DOHH2 (cell line): ENCODE results near the gene PAFAH2.

Experiments
- H3F3A ChIP-seq: fragments of 200-600 bp; sonication (generic), shearing (Covaris generic); 2 replicates; pipeline ENCODE4 v1.6.0; 2016; ENCODE audit warnings: antibody characterized with exemption, mild to moderate bottlenecking; ENCODE audit not compliant: control insufficient read depth, insufficient read depth
- H3K27ac ChIP-seq: fragments of 200-600 bp; sonication (generic); 2 replicates; pipeline ENCODE4 v1.5.1; 2014; ENCODE audit warnings: low read depth, mild to moderate bottlenecking, low read length, moderate library complexity
- H3K27me3 ChIP-seq: fragments of 200-600 bp; sonication (generic); 2 replicates; pipeline ENCODE4 v1.6.1; 2014; ENCODE audit warnings: mild to moderate bottlenecking, low read length, mixed read lengths; ENCODE audit not compliant: control insufficient read depth
- H3K36me3 ChIP-seq: fragments of 200-600 bp; sonication (generic); 2 replicates; pipeline ENCODE4 v1.6.1; 2014; ENCODE audit warnings: mild to moderate bottlenecking, low read length, moderate library complexity, mixed read lengths; ENCODE audit not compliant: control insufficient read depth
- H3K4me1 ChIP-seq: fragments of 200-600 bp; sonication (generic); 2 replicates; pipeline ENCODE4 v1.6.1; 2014; ENCODE audit warnings: mild to moderate bottlenecking, low read length, mixed read lengths; ENCODE audit not compliant: control insufficient read depth
- H3K4me2 ChIP-seq: fragments of 200-600 bp; sonication (generic); 2 replicates; pipeline ENCODE4 v1.6.0; 2014; ENCODE audit warnings: mild to moderate bottlenecking, low read length, moderate library complexity
- H3K4me3 ChIP-seq: fragments of 200-600 bp; sonication (generic); 2 replicates; pipeline ENCODE4 v1.5.1; 2014; ENCODE audit warnings: mild to moderate bottlenecking, low read length, mixed read lengths
- H3K79me2 ChIP-seq: fragments of 200-600 bp; sonication (generic); 2 replicates; pipeline ENCODE4 v1.6.1; 2014; ENCODE audit warnings: mild to moderate bottlenecking, low read length, mixed read lengths; ENCODE audit not compliant: control insufficient read depth
- H3K9me2 ChIP-seq: fragments of 200-600 bp; sonication (generic); replicated peaks from 2 replicates; pipeline ENCODE4 v1.6.1; 2014; ENCODE audit warnings: mild to moderate bottlenecking, low read length, mixed read lengths; ENCODE audit not compliant: control insufficient read depth
- H3K9me3 ChIP-seq: fragments of 200-600 bp; sonication (generic); 2 replicates; pipeline ENCODE4 v1.6.1; 2014; ENCODE audit warnings: antibody characterized with exemption, low read length, mixed read lengths; ENCODE audit not compliant: control insufficient read depth, insufficient read depth
- H4K20me1 ChIP-seq: fragments of 200-600 bp; sonication (generic); 2 replicates; pipeline ENCODE4 v1.6.0; 2014; ENCODE audit warnings: low read depth, mild to moderate bottlenecking, antibody characterized with exemption, low read length, moderate library complexity; ENCODE audit not compliant: control insufficient read depth, insufficient read depth
- CTCF ChIP-seq: fragments of 200-600 bp; sonication (generic); IDR thresholded peaks from one replicate; pipeline ENCODE4 v1.5.1; 2014; ENCODE audit warnings: antibody characterized with exemption, mild to moderate bottlenecking, low read depth, low read length; ENCODE audit not compliant: poor library complexity, severe bottlenecking
- EZH2phosphoT487 ChIP-seq: fragments of 200-600 bp; sonication (generic); IDR thresholded peaks from 2 replicates; pipeline ENCODE4 v1.6.1; 2017; ENCODE audit warnings: borderline replicate concordance, mild to moderate bottlenecking, antibody characterized with exemption, low read length, moderate library complexity, mixed read lengths

The PAFAH2 gene

GRCh38 chr1:25979210-25979609, 18.7 kb downstream of the PAFAH2 start:
- no peaks in the 10 kb centered on the region for H3K27me3 ChIP-seq
- H3K79me2 ChIP-seq: no peaks in the 10 kb centered on the region
- H3K36me3 ChIP-seq: peaks cover 16% of the 10 kb centered on the region
- H3K9me2 ChIP-seq: no peaks in the 10 kb centered on the region
- H4K20me1 ChIP-seq: no peaks in the 10 kb centered on the region
- no peaks in the 10 kb centered on the region for H3F3A ChIP-seq
- H3K27ac ChIP-seq: no peak overlapping the region
- no peak for TF ChIP-seq EZH2phosphoT487
- TF ChIP-seq CTCF: no peak
- no peaks in the 10 kb centered on the region for H3K9me3 ChIP-seq
- H3K4me1 ChIP-seq: peaks cover 2% of the 10 kb centered on the region; the same call in 1 of the 2 replicates
- H3K4me2 ChIP-seq: no peak overlapping the region
- H3K4me3 ChIP-seq: no peak overlapping the region

- no peaks in the 10 kb centered on the region for H3F3A ChIP-seq
- peaks cover 2% of the 10 kb centered on the region; the same call in 1 of the 2 replicates for H3K4me1 ChIP-seq
- no peaks in the 10 kb centered on the region for H3K27me3 ChIP-seq
- no peak overlapping the region for H3K4me2 ChIP-seq
- H3K79me2 ChIP-seq: no peaks in the 10 kb centered on the region
- H4K20me1 ChIP-seq: no peaks in the 10 kb centered on the region
- peaks cover 12% of the 10 kb centered on the region for H3K36me3 ChIP-seq
- no peaks in the 10 kb centered on the region for H3K9me3 ChIP-seq
- no peaks in the 10 kb centered on the region for H3K9me2 ChIP-seq
- no peak overlapping the region for H3K4me3 ChIP-seq
- no peak overlapping the region for H3K27ac ChIP-seq
- TF ChIP-seq EZH2phosphoT487: no peak
- no peak for TF ChIP-seq CTCF
Observed at GRCh38 chr1:25978403-25978802, 19.5 kb downstream of the PAFAH2 start.

GRCh38 chr1:25977801-25978200, 20.1 kb downstream of the PAFAH2 start:
- H3K4me2 ChIP-seq: no peak overlapping the region
- no peak for TF ChIP-seq EZH2phosphoT487
- no peak for TF ChIP-seq CTCF
- H3K27me3 ChIP-seq: no peaks in the 10 kb centered on the region
- H3F3A ChIP-seq: no peaks in the 10 kb centered on the region
- peaks cover 14% of the 10 kb centered on the region for H3K36me3 ChIP-seq
- no peaks in the 10 kb centered on the region for H3K79me2 ChIP-seq
- peaks cover 5% of the 10 kb centered on the region for H3K4me1 ChIP-seq
- no peaks in the 10 kb centered on the region for H3K9me2 ChIP-seq
- no peaks in the 10 kb centered on the region for H4K20me1 ChIP-seq
- no peaks in the 10 kb centered on the region for H3K9me3 ChIP-seq
- no peak overlapping the region for H3K27ac ChIP-seq
- no peak overlapping the region for H3K4me3 ChIP-seq
